DND-41 (cell line): ENCODE data around the gene ABLIM2.

Experiments used
- ATAC-seq: fragments of 200-7000 bp; cut with Tn5 transposase; 3 replicates; pipeline ENCODE4 v1.9.1; 2021; ENCODE audit warnings: low read depth; ENCODE audit not compliant: insufficient read depth
- DNase-seq: peaks from one replicate; pipeline ENCODE4 v3.0.0-alpha.2; 2020
- H2AFZ ChIP-seq: 2 replicates; pipeline ENCODE4 v1.6.0; 2012; ENCODE audit warnings: low read depth, low read length
- H3K27ac ChIP-seq: 2 replicates; pipeline ENCODE4 v1.5.1; 2012; ENCODE audit warnings: low read length, inconsistent platforms
- H3K27me3 ChIP-seq: fragments of 200-600 bp; sonication (generic); 2 replicates; pipeline ENCODE4 v1.6.0; 2012; ENCODE audit warnings: low read length, mild to moderate bottlenecking, inconsistent platforms; ENCODE audit not compliant: insufficient read depth, poor library complexity
- H3K36me3 ChIP-seq: 2 replicates; pipeline ENCODE4 v1.5.1; 2012; ENCODE audit warnings: low read length, inconsistent platforms; ENCODE audit not compliant: insufficient read depth
- H3K4me1 ChIP-seq: 2 replicates; pipeline ENCODE4 v1.5.1; 2012; ENCODE audit warnings: mild to moderate bottlenecking, low read length; ENCODE audit not compliant: insufficient read depth
- H3K4me2 ChIP-seq: 2 replicates; pipeline ENCODE4 v1.6.0; 2012; ENCODE audit warnings: mild to moderate bottlenecking, moderate library complexity, low read length, inconsistent platforms; ENCODE audit not compliant: insufficient read depth
- H3K4me3 ChIP-seq, 2 experiments: fragments of 200-600 bp in 1 of 2; shearing (Covaris generic) in 1 of 2; 2 replicates each; pipeline ENCODE4 v1.5.1; 2012 to 2016; ENCODE audit warnings: inconsistent platforms in 2 of 2, low read length in 2 of 2, mild to moderate bottlenecking in 2 of 2, low read depth in 1 of 2, moderate library complexity in 1 of 2
- H3K79me2 ChIP-seq: 2 replicates; pipeline ENCODE4 v1.6.0; 2012; ENCODE audit warnings: low read length, inconsistent platforms; ENCODE audit not compliant: insufficient read depth
- H3K9ac ChIP-seq: 2 replicates; pipeline ENCODE4 v1.6.0; 2012; ENCODE audit warnings: low read depth, mild to moderate bottlenecking, inconsistent platforms, low read length, moderate library complexity
- H3K9me3 ChIP-seq: 2 replicates; pipeline ENCODE4 v1.5.1; 2012; ENCODE audit warnings: low read length, moderate library complexity, mild to moderate bottlenecking, inconsistent platforms; ENCODE audit not compliant: insufficient read depth, severe bottlenecking
- H4K20me1 ChIP-seq: 2 replicates; pipeline ENCODE4 v1.6.0; 2012; ENCODE audit warnings: low read length; ENCODE audit not compliant: insufficient read depth
- CTCF ChIP-seq: IDR thresholded peaks from 2 replicates; pipeline ENCODE4 v1.5.1; 2012; ENCODE audit warnings: borderline replicate concordance, low read length, moderate library complexity, mild to moderate bottlenecking; ENCODE audit not compliant: poor library complexity, severe bottlenecking; ENCODE audit errors: extremely low read depth
- EZH2 ChIP-seq: IDR thresholded peaks from 3 replicates; pipeline ENCODE4 v1.6.1; 2012; ENCODE audit warnings: borderline replicate concordance, low read depth, mild to moderate bottlenecking, moderate library complexity, low read length, inconsistent platforms; ENCODE audit not compliant: severe bottlenecking

ABLIM2 gene

GRCh38 chr4:8028884-8029568, 129.6 kb downstream of the ABLIM2 start:
- no peak overlapping the region for H3K4me2 ChIP-seq
- peaks cover 16% of the 10 kb centered on the region for H4K20me1 ChIP-seq
- ATAC-seq (no peak), DNase-seq (no peak)
- no peak overlapping the region for H2AFZ ChIP-seq
- no peak overlapping the region for H3K9ac ChIP-seq
- no peak overlapping the region for H3K27ac ChIP-seq
- no peaks in the 10 kb centered on the region for H3K79me2 ChIP-seq
- H3K9me3 ChIP-seq = no peaks in the 10 kb centered on the region
- no peak for TF ChIP-seq CTCF
- no peak for TF ChIP-seq EZH2
- no peaks in the 10 kb centered on the region for H3K36me3 ChIP-seq
- H3K27me3 ChIP-seq = no peaks in the 10 kb centered on the region
- no peak overlapping the region for H3K4me3 ChIP-seq
- H3K4me1 ChIP-seq = no peaks in the 10 kb centered on the region

GRCh38 chr4:8028368-8028767, 130.2 kb downstream of the ABLIM2 start:
- no peak overlapping the region for H3K4me3 ChIP-seq
- no peak overlapping the region for H3K27ac ChIP-seq
- no peak overlapping the region for H3K9ac ChIP-seq
- no peaks in the 10 kb centered on the region for H3K9me3 ChIP-seq
- H2AFZ ChIP-seq = no peak overlapping the region
- H3K36me3 ChIP-seq = no peaks in the 10 kb centered on the region
- no peaks in the 10 kb centered on the region for H3K27me3 ChIP-seq
- DNase-seq = no peak
- no peak for ATAC-seq
- H3K4me2 ChIP-seq = no peak overlapping the region
- no peak for TF ChIP-seq CTCF
- TF ChIP-seq EZH2 = no peak
- no peaks in the 10 kb centered on the region for H3K79me2 ChIP-seq
- H3K4me1 ChIP-seq = no peaks in the 10 kb centered on the region
- peaks cover 11% of the 10 kb centered on the region for H4K20me1 ChIP-seq

GRCh38 chr4:8026453-8026852, 132.2 kb downstream of the ABLIM2 start:
- H3K27ac ChIP-seq = no peak overlapping the region
- H3K27me3 ChIP-seq = no peaks in the 10 kb centered on the region
- no peak for ATAC-seq
- H3K4me3 ChIP-seq = no peak overlapping the region
- H2AFZ ChIP-seq = no peak overlapping the region
- no peak for DNase-seq
- TF ChIP-seq EZH2 (no peak), CTCF (no peak)
- no peaks in the 10 kb centered on the region for H3K79me2 ChIP-seq
- peaks cover 11% of the 10 kb centered on the region for H4K20me1 ChIP-seq
- H3K4me1 ChIP-seq = no peaks in the 10 kb centered on the region
- no peak overlapping the region for H3K9ac ChIP-seq
- H3K36me3 ChIP-seq = no peaks in the 10 kb centered on the region
- no peaks in the 10 kb centered on the region for H3K9me3 ChIP-seq
- no peak overlapping the region for H3K4me2 ChIP-seq

GRCh38 chr4:8025668-8026067, 132.9 kb downstream of the ABLIM2 start:
- Histone ChIP-seq H4K20me1 (peaks cover 10% of the 10 kb centered on the region), H3K9ac (no peak overlapping the region), H3K79me2 (no peaks in the 10 kb centered on the region), H3K4me1 (no peaks in the 10 kb centered on the region), H3K36me3 (no peaks in the 10 kb centered on the region), H3K4me2 (no peak overlapping the region), H3K27ac (no peak overlapping the region), H3K9me3 (no peaks in the 10 kb centered on the region), H3K27me3 (no peaks in the 10 kb centered on the region), H2AFZ (no peak overlapping the region), H3K4me3 (no peak overlapping the region)
- ATAC-seq (no peak), DNase-seq (no peak)
- TF ChIP-seq CTCF (no peak), EZH2 (no peak)
